ENCODE data around the gene ACBD6. TPM values are rescaled to one million over a fixed set of nuclear protein-coding genes. Genes with fewer than 3 reads are reported as not detected.
"Not testable (repeated sequence)": the region's sequence is repeated elsewhere in the genome, so short reads cannot be mapped to it uniquely, and the experiment has no call there.

The ACBD6 gene
- total RNA-seq: 10 to 100 TPM; 34.9 to 76.1 TPM
- polyA plus RNA-seq (ENCODE audit: insufficient read length in 2 of 2): 10 to 100 TPM; 68.0 to 68.5 TPM
- long read RNA-seq, donor 1, transcript ACBD6-201 (8 exons, 1,670 nt): major isoform, 29 of 29 reads
- long read RNA-seq, donor 1, partial matches to known transcripts: 0 of 29 reads
- long read RNA-seq, donor 1, other reads (novel, unspliced or antisense): 0 of 29 reads
- long read RNA-seq, donor 2, transcript ACBD6-201 (8 exons, 1,670 nt): major isoform, 6 of 11 reads
- long read RNA-seq, donor 2, partial matches to known transcripts: 5 of 11 reads
- long read RNA-seq, donor 2, other reads (novel, unspliced or antisense): 0 of 11 reads
- long read RNA-seq, donor 3, transcript ACBD6-201 (8 exons, 1,670 nt): major isoform, 9 of 22 reads
- long read RNA-seq, donor 3, partial matches to known transcripts: 12 of 22 reads
- long read RNA-seq, donor 3, other reads (novel, unspliced or antisense): 0 of 22 reads
- long read RNA-seq, donor 4, transcript ACBD6-201 (8 exons, 1,670 nt): major isoform, 22 of 42 reads
- long read RNA-seq, donor 4, partial matches to known transcripts: 20 of 42 reads
- long read RNA-seq, donor 4, other reads (novel, unspliced or antisense): 0 of 42 reads

DNA sequence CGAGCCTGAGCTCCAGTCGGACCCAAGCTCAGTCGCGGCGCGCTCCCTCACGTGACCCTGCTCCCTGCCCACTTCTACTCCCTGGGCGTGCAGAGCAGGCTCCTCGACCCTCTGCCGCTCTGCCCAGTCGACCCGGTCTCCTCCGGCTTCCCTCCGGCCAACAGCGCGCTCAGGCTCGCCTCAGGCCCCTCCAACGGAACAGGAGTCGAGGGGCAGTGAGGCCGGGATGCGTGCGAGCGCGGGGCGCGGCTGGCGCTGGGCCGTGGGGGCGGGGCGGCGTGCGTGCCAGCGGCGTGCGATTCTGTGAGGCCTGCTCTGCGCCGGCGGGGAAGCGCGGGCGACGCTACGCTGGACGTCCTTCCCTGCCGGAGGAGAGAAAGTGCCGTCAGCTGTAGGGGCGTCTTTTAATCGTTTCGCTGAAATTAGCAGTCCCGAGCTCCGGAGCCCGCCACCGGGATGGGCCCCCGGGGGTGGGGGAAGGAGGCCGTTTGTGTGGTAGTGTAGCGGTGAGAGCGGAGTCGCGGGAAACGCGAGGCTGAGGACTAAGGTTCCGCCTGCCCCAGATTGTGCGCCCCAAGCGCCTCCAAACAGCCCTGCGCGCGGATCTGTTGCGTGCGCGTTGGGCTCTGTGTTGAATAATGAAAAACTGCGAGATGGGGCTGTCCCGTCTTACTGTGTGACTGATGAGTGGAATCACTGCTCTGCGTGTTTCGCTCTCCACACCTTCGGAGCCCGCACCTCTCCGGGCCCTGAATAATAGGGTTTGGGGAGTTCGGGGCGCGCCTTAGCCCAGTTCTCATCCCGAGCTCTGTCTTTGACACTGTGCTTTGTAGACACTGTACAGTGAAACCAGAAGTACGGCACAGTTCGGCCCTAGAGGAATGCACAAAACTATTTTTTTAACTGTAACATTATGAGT is at the start of gene ACBD6:
ACBD6 (minus strand) TSS at position 217 of the 919 bp plus-strand sequence. CDS start 311 bp downstream, outside the sequence.
- under 1% methylated on average over 80 of the region's 83 CpGs for WGBS (ENCODE audit: insufficient coverage)
- peak; percentile 73 to 96 (median 84) for DNase-seq (ENCODE audit: low read depth in 4 of 6, low spot score in 6 of 6)

GRCh38 chr1:180551997-180552396 is 49.6 kb upstream of the ACBD6 start:
- no peak for DNase-seq (ENCODE audit: low read depth in 4 of 6, low spot score in 6 of 6)
- WGBS (ENCODE audit: insufficient coverage): 40% methylated on average over 1 of the region's 1 CpG
- Histone ChIP-seq H3K4me3 (ENCODE audit: low read depth, low read length) (no peak overlapping the region), H3K9me3 (ENCODE audit: control insufficient read depth, insufficient read depth, low read length) (no peaks in the 10 kb centered on the region), H3K4me1 (ENCODE audit: control insufficient read depth, insufficient read depth, low read length) (peaks cover 10% of the 10 kb centered on the region), H3K27ac (ENCODE audit: low read depth, low read length) (no peak overlapping the region), H3K27me3 (ENCODE audit: control insufficient read depth, insufficient read depth, low read length) (no peaks in the 10 kb centered on the region), H3K36me3 (ENCODE audit: control insufficient read depth, insufficient read depth, low read length) (no peaks in the 10 kb centered on the region)

More for the DNA sequence above, at the start of gene ACBD6:
- Histone ChIP-seq H3K4me3 (ENCODE audit: low read depth, low read length) (peak within 1 kb of the TSS; percentile 93), H3K9me3 (ENCODE audit: control insufficient read depth, insufficient read depth, low read length) (no peaks in the 10 kb centered on the region), H3K27ac (ENCODE audit: low read depth, low read length) (peak within 1 kb of the TSS; percentile 99), H3K4me1 (ENCODE audit: control insufficient read depth, insufficient read depth, low read length) (peaks cover 19% of the 10 kb centered on the region), H3K27me3 (ENCODE audit: control insufficient read depth, insufficient read depth, low read length) (no peaks in the 10 kb centered on the region), H3K36me3 (ENCODE audit: control insufficient read depth, insufficient read depth, low read length) (peaks cover 7% of the 10 kb centered on the region)

DNA sequence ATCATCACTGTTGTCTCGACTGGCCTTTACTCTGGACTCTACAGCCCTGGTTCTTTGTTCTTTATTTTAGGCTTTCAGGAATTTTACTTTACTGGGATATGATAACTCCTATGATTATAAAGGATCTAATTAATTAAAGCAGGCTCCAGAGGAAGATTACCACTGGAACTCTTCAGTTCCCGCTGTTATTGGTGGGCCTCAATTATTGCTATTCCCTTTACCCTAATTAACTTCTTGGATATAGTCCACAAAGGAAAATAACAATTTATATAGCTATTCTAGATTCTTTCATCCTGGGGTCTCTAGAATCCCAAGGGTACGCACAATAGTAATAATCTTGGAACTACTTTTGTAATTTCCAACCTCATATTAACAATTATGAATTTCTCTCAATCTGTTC is 47.9 kb upstream of the ACBD6 start:
- H3K9me3 ChIP-seq (ENCODE audit: control insufficient read depth, insufficient read depth, low read length): no peaks in the 10 kb centered on the region
- DNase-seq (ENCODE audit: low read depth in 4 of 6, low spot score in 6 of 6): peak in 1 of 6 donors; percentile 90
- no peaks in the 10 kb centered on the region for H3K36me3 ChIP-seq (ENCODE audit: control insufficient read depth, insufficient read depth, low read length)
- H3K4me3 ChIP-seq (ENCODE audit: low read depth, low read length): no peak overlapping the region
- WGBS (ENCODE audit: insufficient coverage): 90% methylated on average over 1 of the region's 3 CpGs
- H3K27me3 ChIP-seq (ENCODE audit: control insufficient read depth, insufficient read depth, low read length): no peaks in the 10 kb centered on the region
- peaks cover 10% of the 10 kb centered on the region for H3K4me1 ChIP-seq (ENCODE audit: control insufficient read depth, insufficient read depth, low read length)
- H3K27ac ChIP-seq (ENCODE audit: low read depth, low read length): no peak overlapping the region

GRCh38 chr1:180549770-180550169 is 47.4 kb upstream of the ACBD6 start:
- not testable (repeated sequence) for H3K4me1 ChIP-seq (ENCODE audit: control insufficient read depth, insufficient read depth, low read length)

GRCh38 chr1:180548686-180549317 is 46.4 kb upstream of the ACBD6 start:
- 21% methylated on average over 4 of the region's 7 CpGs for WGBS (ENCODE audit: insufficient coverage)
- no peaks in the 10 kb centered on the region for H3K27me3 ChIP-seq (ENCODE audit: control insufficient read depth, insufficient read depth, low read length)
- no peak overlapping the region for H3K27ac ChIP-seq (ENCODE audit: low read depth, low read length)
- no peak overlapping the region for H3K4me3 ChIP-seq (ENCODE audit: low read depth, low read length)
- DNase-seq (ENCODE audit: low read depth in 4 of 6, low spot score in 6 of 6): peak in 2 of 6 donors; percentile 65 to 83
- peaks cover 16% of the 10 kb centered on the region for H3K4me1 ChIP-seq (ENCODE audit: control insufficient read depth, insufficient read depth, low read length)
- H3K36me3 ChIP-seq (ENCODE audit: control insufficient read depth, insufficient read depth, low read length): no peaks in the 10 kb centered on the region
- H3K9me3 ChIP-seq (ENCODE audit: control insufficient read depth, insufficient read depth, low read length): no peaks in the 10 kb centered on the region

More at GRCh38 chr1:180549770-180550169, 47.4 kb upstream of the ACBD6 start:
- not testable (repeated sequence) for H3K27ac ChIP-seq (ENCODE audit: low read depth, low read length); H3K4me3 ChIP-seq (ENCODE audit: low read depth, low read length); H3K36me3 ChIP-seq (ENCODE audit: control insufficient read depth, insufficient read depth, low read length); DNase-seq (ENCODE audit: low read depth in 4 of 6, low spot score in 6 of 6); H3K27me3 ChIP-seq (ENCODE audit: control insufficient read depth, insufficient read depth, low read length); H3K9me3 ChIP-seq (ENCODE audit: control insufficient read depth, insufficient read depth, low read length)
- WGBS (ENCODE audit: insufficient coverage): 82% methylated on average over 4 of the region's 8 CpGs

GRCh38 chr1:180545991-180546390 is 43.6 kb upstream of the ACBD6 start:
- Histone ChIP-seq H3K27me3 (ENCODE audit: control insufficient read depth, insufficient read depth, low read length) (no peaks in the 10 kb centered on the region), H3K9me3 (ENCODE audit: control insufficient read depth, insufficient read depth, low read length) (no peaks in the 10 kb centered on the region), H3K4me3 (ENCODE audit: low read depth, low read length) (no peak overlapping the region), H3K27ac (ENCODE audit: low read depth, low read length) (no peak overlapping the region), H3K4me1 (ENCODE audit: control insufficient read depth, insufficient read depth, low read length) (peaks cover 22% of the 10 kb centered on the region), H3K36me3 (ENCODE audit: control insufficient read depth, insufficient read depth, low read length) (no peaks in the 10 kb centered on the region)
- DNase-seq (ENCODE audit: low read depth in 4 of 6, low spot score in 6 of 6): no peak
- WGBS (ENCODE audit: insufficient coverage): no CpG with 5 or more reads among the region's 1 CpG

DNA sequence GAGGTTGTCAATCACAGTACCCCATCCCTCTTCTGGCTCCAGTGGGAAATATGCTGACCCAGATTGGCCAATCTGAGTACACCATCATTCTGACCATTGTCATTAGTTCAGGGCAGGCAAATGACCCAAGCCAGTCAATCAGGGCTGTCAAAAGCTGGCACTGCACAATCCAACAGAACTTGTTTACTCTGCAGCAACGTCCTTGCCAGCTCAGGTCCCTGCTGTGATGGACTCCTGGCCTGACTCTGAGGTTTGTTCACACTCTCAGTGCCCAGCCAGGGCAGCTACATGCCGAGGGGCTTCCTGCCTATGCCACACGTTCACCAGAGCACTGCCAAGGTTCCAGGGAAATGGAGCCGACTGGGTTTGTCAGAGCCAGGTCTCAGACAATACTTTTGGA is 41.7 kb upstream of the ACBD6 start:
- Histone ChIP-seq H3K4me3 (ENCODE audit: low read depth, low read length) (no peak overlapping the region), H3K9me3 (ENCODE audit: control insufficient read depth, insufficient read depth, low read length) (no peaks in the 10 kb centered on the region), H3K4me1 (ENCODE audit: control insufficient read depth, insufficient read depth, low read length) (peaks cover 17% of the 10 kb centered on the region), H3K36me3 (ENCODE audit: control insufficient read depth, insufficient read depth, low read length) (no peaks in the 10 kb centered on the region), H3K27me3 (ENCODE audit: control insufficient read depth, insufficient read depth, low read length) (no peaks in the 10 kb centered on the region), H3K27ac (ENCODE audit: low read depth, low read length) (no peak overlapping the region)
- DNase-seq (ENCODE audit: low read depth in 4 of 6, low spot score in 6 of 6): no peak
- 71% methylated on average over 4 of the region's 4 CpGs for WGBS (ENCODE audit: insufficient coverage)

DNA sequence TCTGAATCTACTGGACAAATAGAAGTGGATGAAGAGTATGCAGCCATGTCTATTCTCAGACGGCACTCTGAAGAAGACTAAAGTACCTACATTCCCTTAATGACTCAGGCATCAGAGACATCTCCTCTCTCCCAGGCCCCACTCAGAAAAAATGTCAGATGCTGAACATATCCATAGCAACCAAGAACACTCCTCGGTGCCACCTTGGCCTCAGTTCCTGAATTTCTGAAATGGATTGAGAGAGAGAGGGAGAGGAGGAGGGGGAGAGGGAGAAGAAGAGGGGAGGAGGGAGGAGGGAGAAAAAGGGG is 40.4 kb upstream of the ACBD6 start:
- DNase-seq (ENCODE audit: low read depth in 4 of 6, low spot score in 6 of 6): peak in 2 of 6 donors; percentile 49 to 84
- no peaks in the 10 kb centered on the region for H3K36me3 ChIP-seq (ENCODE audit: control insufficient read depth, insufficient read depth, low read length)
- H3K9me3 ChIP-seq (ENCODE audit: control insufficient read depth, insufficient read depth, low read length): no peaks in the 10 kb centered on the region
- no peaks in the 10 kb centered on the region for H3K27me3 ChIP-seq (ENCODE audit: control insufficient read depth, insufficient read depth, low read length)
- H3K4me3 ChIP-seq (ENCODE audit: low read depth, low read length): no peak overlapping the region
- H3K27ac ChIP-seq (ENCODE audit: low read depth, low read length): peak overlapping the region; percentile 16
- 40% methylated on average over 1 of the region's 2 CpGs for WGBS (ENCODE audit: insufficient coverage)
- peaks cover 12% of the 10 kb centered on the region for H3K4me1 ChIP-seq (ENCODE audit: control insufficient read depth, insufficient read depth, low read length)
